DLD1 (cell line): Measurements from ENCODE around the gene LLGL1.

Experiments
- in situ Hi-C: cut with HindIII; loops from 2 replicates; pipeline ENCODE4 v1.10.0; 2017; ENCODE audit warnings: low sequenced_read_pairs

Gene LLGL1

GRCh38 chr17:18250259-18250658 is 24.8 kb downstream of the LLGL1 start:
- in situ Hi-C loops: no loop called here

- in situ Hi-C loops: no loop called here
Measured at GRCh38 chr17:18250708-18251107, 25.3 kb downstream of the LLGL1 start.

- in situ Hi-C loops: no loop called here
Measured at GRCh38 chr17:18251204-18251603, 25.8 kb downstream of the LLGL1 start.

- in situ Hi-C loops: no loop called here
Measured at GRCh38 chr17:18252160-18252559, 26.7 kb downstream of the LLGL1 start.

- in situ Hi-C loops: no loop called here
Measured at GRCh38 chr17:18253187-18253884, 27.9 kb downstream of the LLGL1 start.

- in situ Hi-C loops: no loop called here
Measured at GRCh38 chr17:18253947-18254821, 28.7 kb downstream of the LLGL1 start.

- in situ Hi-C loops: no loop called here
Measured at GRCh38 chr17:18254888-18255649, 29.6 kb downstream of the LLGL1 start.

- in situ Hi-C loops: no loop called here
Measured at GRCh38 chr17:18256351-18256750, 30.9 kb downstream of the LLGL1 start.

GRCh38 chr17:18256776-18257175 is 31.3 kb downstream of the LLGL1 start:
- in situ Hi-C loops: no loop called here

- in situ Hi-C loops: no loop called here
Measured at GRCh38 chr17:18257268-18257981, 32.0 kb downstream of the LLGL1 start.

GRCh38 chr17:18257982-18258355 is 32.5 kb downstream of the LLGL1 start:
- in situ Hi-C loops: no loop called here

GRCh38 chr17:18258356-18259038 is 33.1 kb downstream of the LLGL1 start, which contains the start of gene FLII:
Gene FLII, minus strand, starts transcription at chr17:18258738. Its CDS starts 48 bp downstream, at chr17:18258690.
- in situ Hi-C loops: no loop called here

- in situ Hi-C loops: no loop called here
Measured at GRCh38 chr17:18259621-18260331, 34.3 kb downstream of the LLGL1 start.

- in situ Hi-C loops: no loop called here
Measured at GRCh38 chr17:18260332-18261145, 35.1 kb downstream of the LLGL1 start, which contains the start of gene MIEF2. Gene MIEF2, plus strand, starts transcription at chr17:18260662. Its CDS starts 2,059 bp downstream, at chr17:18262721.

- in situ Hi-C loops: no loop called here
Measured at GRCh38 chr17:18261146-18261515, 35.7 kb downstream of the LLGL1 start.

GRCh38 chr17:18261659-18262058 is 36.2 kb downstream of the LLGL1 start:
- in situ Hi-C loops: no loop called here

- in situ Hi-C loops: no loop called here
Measured at GRCh38 chr17:18262111-18262510, 36.7 kb downstream of the LLGL1 start.

GRCh38 chr17:18262641-18263040 is 37.2 kb downstream of the LLGL1 start:
- in situ Hi-C loops: no loop called here
